GM19043 (cell line): ENCODE data around the gene SEMA3E.
"Not testable (repeated sequence)": the region's sequence is repeated elsewhere in the genome, so short reads cannot be mapped to it uniquely, and the experiment has no call there.

Source experiments
- ATAC-seq: cut with Tn5 transposase; IDR thresholded peaks from one replicate; pipeline ENCODE4 v1.9.1; 2021; ENCODE audit warnings: low read depth; ENCODE audit not compliant: unreplicated experiment

SEMA3E gene

GRCh38 chr7:83648464-83649241 is at the start of gene SEMA3E:
Gene SEMA3E, minus strand, starts transcription at chr7:83649139.
- no peak for ATAC-seq

- ATAC-seq, result no peak
These were observed 49.0 kb upstream of the SEMA3E start for GRCh38 chr7:83697804-83698530.

- ATAC-seq, result no peak
These were observed 47.2 kb upstream of the SEMA3E start for GRCh38 chr7:83696101-83696500.

- ATAC-seq, result no peak
These were observed 46.4 kb upstream of the SEMA3E start for GRCh38 chr7:83695128-83695960.

GRCh38 chr7:83693256-83693655 is 44.3 kb upstream of the SEMA3E start:
- ATAC-seq, result no peak

GRCh38 chr7:83691095-83691494 is 42.2 kb upstream of the SEMA3E start:
- ATAC-seq, result no peak

- no peak for ATAC-seq
These were observed 40.9 kb upstream of the SEMA3E start for GRCh38 chr7:83689855-83690254.

GRCh38 chr7:83686416-83686815 is 37.5 kb upstream of the SEMA3E start:
- no peak for ATAC-seq

GRCh38 chr7:83684928-83685327 is 36.0 kb upstream of the SEMA3E start:
- ATAC-seq, result no peak

- ATAC-seq, result no peak
These were observed 32.4 kb upstream of the SEMA3E start for GRCh38 chr7:83681200-83681778.

- ATAC-seq, result no peak
These were observed 28.4 kb upstream of the SEMA3E start for GRCh38 chr7:83677180-83677866.

- ATAC-seq, result not testable (repeated sequence)
These were observed 24.4 kb upstream of the SEMA3E start for GRCh38 chr7:83673291-83673690.

GRCh38 chr7:83672157-83672556 is 23.2 kb upstream of the SEMA3E start:
- ATAC-seq, result no peak

GRCh38 chr7:83663131-83663530 is 14.2 kb upstream of the SEMA3E start:
- ATAC-seq, result no peak

- ATAC-seq, result no peak
These were observed 9.2 kb upstream of the SEMA3E start for GRCh38 chr7:83658126-83658525.

GRCh38 chr7:83655951-83656556 is 7.1 kb upstream of the SEMA3E start:
- ATAC-seq, result peak; percentile 80

GRCh38 chr7:83652481-83652880 is 3.5 kb upstream of the SEMA3E start:
- ATAC-seq, result no peak

- no peak for ATAC-seq
These were observed 762 bp upstream of the SEMA3E start for GRCh38 chr7:83649701-83650100.

GRCh38 chr7:83646027-83646426 is 2.9 kb downstream of the SEMA3E start:
- no peak for ATAC-seq

- no peak for ATAC-seq
These were observed 5.2 kb downstream of the SEMA3E start for GRCh38 chr7:83643739-83644138.
